Measurements from ENCODE around the gene TERT. TPM values are rescaled to one million over a fixed set of nuclear protein-coding genes. Genes with fewer than 3 reads are reported as not detected.

The TERT gene
- total RNA-seq, 3 donors from 2014 or later (not counting 1 experiment from before 2014, with no cell fraction given), result not detected

DNA sequence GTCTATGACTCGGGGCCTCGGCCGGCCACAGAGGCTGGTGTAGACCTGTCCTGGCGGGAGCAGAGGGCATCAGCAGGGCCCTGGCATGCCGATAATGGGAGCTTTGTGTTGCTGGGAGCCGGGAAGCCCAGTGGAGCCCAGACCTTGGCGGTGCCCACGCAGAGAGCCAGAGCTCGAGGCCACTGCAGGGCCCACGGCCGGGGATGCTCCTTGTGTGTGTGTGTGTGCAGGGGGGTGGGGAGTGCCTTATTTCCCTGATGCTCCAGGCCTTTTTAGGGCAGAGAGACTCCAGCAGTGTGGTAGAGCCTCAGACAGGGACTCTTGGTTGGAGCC lies 75.1 kb downstream of the TERT start:
- no peaks in the 10 kb centered on the region for H3K36me3 Mint-ChIP-seq
- no peaks in the 10 kb centered on the region for H3K4me1 Mint-ChIP-seq

GRCh38 chr5:1219098-1219767 lies 75.6 kb downstream of the TERT start:
- Mint-ChIP-seq H3K27ac (no peak overlapping the region), H3K36me3 (no peaks in the 10 kb centered on the region), H3K4me1 (no peaks in the 10 kb centered on the region), H3K27me3 (ENCODE audit: low read depth in 2 of 2) (no peaks in the 10 kb centered on the region), H3K9me3 (no peaks in the 10 kb centered on the region), H3K4me3 (no peak overlapping the region)
- intact Hi-C loops (cut with micrococcal nuclease), result no loop called here
- Histone ChIP-seq H3K27ac (ENCODE audit: low read length) (no peak overlapping the region), H3K27me3 (ENCODE audit: control insufficient read depth, insufficient read depth, low read length) (no peaks in the 10 kb centered on the region), H3K9me3 (ENCODE audit: control insufficient read depth, insufficient read depth, low read length) (no peaks in the 10 kb centered on the region), H3K4me1 (ENCODE audit: control insufficient read depth, insufficient read depth, low read length) (no peaks in the 10 kb centered on the region), H3K4me3 (ENCODE audit: low read length) (no peak overlapping the region), H3K36me3 (ENCODE audit: control insufficient read depth, insufficient read depth, low read length) (no peaks in the 10 kb centered on the region)
- ATAC-seq (no peak), DNase-seq (no peak)
- no peak for TF ChIP-seq CTCF (IDR thresholded peaks at IDR 0.05)
- 86% methylated on average over 38 of the region's 38 CpGs for WGBS (ENCODE audit: insufficient coverage)

More for the DNA sequence above, 75.1 kb downstream of the TERT start:
- ATAC-seq, result no peak
- Histone ChIP-seq H3K27ac (ENCODE audit: low read length) (no peak overlapping the region), H3K27me3 (ENCODE audit: control insufficient read depth, insufficient read depth, low read length) (no peaks in the 10 kb centered on the region), H3K9me3 (ENCODE audit: control insufficient read depth, insufficient read depth, low read length) (no peaks in the 10 kb centered on the region), H3K4me1 (ENCODE audit: control insufficient read depth, insufficient read depth, low read length) (no peaks in the 10 kb centered on the region), H3K36me3 (ENCODE audit: control insufficient read depth, insufficient read depth, low read length) (no peaks in the 10 kb centered on the region), H3K4me3 (ENCODE audit: low read length) (no peak overlapping the region)
- intact Hi-C loops (cut with micrococcal nuclease), result no loop called here
- H3K27me3 Mint-ChIP-seq (ENCODE audit: low read depth in 2 of 2), result no peaks in the 10 kb centered on the region
- H3K27ac Mint-ChIP-seq, result no peak overlapping the region
- H3K9me3 Mint-ChIP-seq, result no peaks in the 10 kb centered on the region
- WGBS (ENCODE audit: insufficient coverage), result 87% methylated on average over 11 of the region's 11 CpGs
- no peak overlapping the region for H3K4me3 Mint-ChIP-seq
- no peak for DNase-seq
- no peak for TF ChIP-seq CTCF (IDR thresholded peaks at IDR 0.05)

DNA sequence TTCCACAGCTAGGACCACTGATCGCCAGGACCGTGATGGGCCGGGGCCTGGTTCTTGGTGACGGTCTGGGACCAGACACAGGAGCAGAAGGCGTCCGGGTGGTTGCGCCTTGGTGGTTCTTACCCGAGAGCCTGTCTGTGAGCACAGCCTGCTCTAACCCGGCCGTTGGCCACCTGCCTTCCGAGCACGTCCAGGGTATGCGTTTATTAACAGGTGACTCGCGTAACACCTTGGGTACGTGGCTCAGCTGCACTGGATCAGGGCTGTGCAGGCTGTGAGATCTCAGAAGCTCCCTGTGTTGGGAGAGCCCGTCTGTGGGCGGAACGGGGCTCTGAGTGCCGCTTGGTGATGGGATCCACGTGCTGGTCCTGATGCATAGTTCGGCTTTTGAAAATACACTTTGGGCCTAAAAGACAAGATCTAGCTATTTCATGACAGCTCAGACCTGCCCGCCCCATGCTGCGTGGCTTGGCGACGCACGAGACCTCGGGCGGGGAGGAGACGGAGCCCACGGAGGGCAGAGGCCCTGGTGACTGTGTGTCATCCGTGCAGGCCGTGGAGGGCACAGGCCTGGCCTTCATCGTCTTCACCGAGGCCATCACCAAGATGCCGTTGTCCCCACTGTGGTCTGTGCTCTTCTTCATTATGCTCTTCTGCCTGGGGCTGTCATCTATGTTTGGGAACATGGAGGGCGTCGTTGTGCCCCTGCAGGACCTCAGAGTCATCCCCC lies 76.4 kb downstream of the TERT start:
- Histone ChIP-seq H3K27me3 (ENCODE audit: control insufficient read depth, insufficient read depth, low read length) (no peaks in the 10 kb centered on the region), H3K27ac (ENCODE audit: low read length) (no peak overlapping the region), H3K9me3 (ENCODE audit: control insufficient read depth, insufficient read depth, low read length) (no peaks in the 10 kb centered on the region), H3K36me3 (ENCODE audit: control insufficient read depth, insufficient read depth, low read length) (no peaks in the 10 kb centered on the region), H3K4me1 (ENCODE audit: control insufficient read depth, insufficient read depth, low read length) (no peaks in the 10 kb centered on the region), H3K4me3 (ENCODE audit: low read length) (no peak overlapping the region)
- DNase-seq, result no peak
- ATAC-seq, result no peak
- H3K36me3 Mint-ChIP-seq, result no peaks in the 10 kb centered on the region
- H3K4me1 Mint-ChIP-seq, result no peaks in the 10 kb centered on the region
- 90% methylated on average over 38 of the region's 38 CpGs for WGBS (ENCODE audit: insufficient coverage)
- no peak overlapping the region for H3K4me3 Mint-ChIP-seq
- intact Hi-C loops (cut with micrococcal nuclease), result no loop called here
- no peak overlapping the region for H3K27ac Mint-ChIP-seq
- no peak for TF ChIP-seq CTCF (IDR thresholded peaks at IDR 0.05)
- no peaks in the 10 kb centered on the region for H3K9me3 Mint-ChIP-seq
- no peaks in the 10 kb centered on the region for H3K27me3 Mint-ChIP-seq (ENCODE audit: low read depth in 2 of 2)
